DLD1 (cell line): ENCODE data around the gene ANXA7.
"Not testable (repeated sequence)": the region's sequence is repeated elsewhere in the genome, so short reads cannot be mapped to it uniquely, and the experiment has no call there.

Source experiments
- in situ Hi-C: cut with HindIII; loops from 2 replicates; pipeline ENCODE4 v1.10.0; 2017; ENCODE audit warnings: low sequenced_read_pairs

The ANXA7 gene

GRCh38 chr10:73408978-73409521 lies 4.8 kb downstream of the ANXA7 start:
- in situ Hi-C loops = no loop called here

GRCh38 chr10:73408061-73408460 lies 5.8 kb downstream of the ANXA7 start:
- in situ Hi-C loops = no loop called here

GRCh38 chr10:73407495-73407894 lies 6.4 kb downstream of the ANXA7 start:
- in situ Hi-C loops = no loop called here

GRCh38 chr10:73406846-73407245 lies 7.0 kb downstream of the ANXA7 start:
- in situ Hi-C loops = no loop called here

- in situ Hi-C loops = no loop called here
Observed at GRCh38 chr10:73405556-73405955, 8.3 kb downstream of the ANXA7 start.

- in situ Hi-C loops = no loop called here
Observed at GRCh38 chr10:73404690-73405089, 9.2 kb downstream of the ANXA7 start.

GRCh38 chr10:73401636-73402035 lies 12.2 kb downstream of the ANXA7 start:
- in situ Hi-C loops = no loop called here

- in situ Hi-C loops = no loop called here
Observed at GRCh38 chr10:73399063-73399462, 14.8 kb downstream of the ANXA7 start.

- in situ Hi-C loops = no loop called here
Observed at GRCh38 chr10:73398024-73398423, 15.8 kb downstream of the ANXA7 start.

- in situ Hi-C loops = not testable (repeated sequence)
Observed at GRCh38 chr10:73394325-73394724, 19.5 kb downstream of the ANXA7 start.

- in situ Hi-C loops = no loop called here
Observed at GRCh38 chr10:73388228-73388627, 25.6 kb downstream of the ANXA7 start.

- in situ Hi-C loops = no loop called here
Observed at GRCh38 chr10:73386583-73386982, 27.3 kb downstream of the ANXA7 start.

- in situ Hi-C loops = no loop called here
Observed at GRCh38 chr10:73379064-73379748, 34.7 kb downstream of the ANXA7 start.

GRCh38 chr10:73376679-73377078 lies 37.2 kb downstream of the ANXA7 start:
- in situ Hi-C loops = no loop called here

GRCh38 chr10:73368238-73368637 lies 45.6 kb downstream of the ANXA7 start:
- in situ Hi-C loops = no loop called here

GRCh38 chr10:73366381-73367298 lies 47.2 kb downstream of the ANXA7 start:
- in situ Hi-C loops = no loop called here

GRCh38 chr10:73364964-73365363 lies 48.9 kb downstream of the ANXA7 start:
- in situ Hi-C loops = no loop called here

GRCh38 chr10:73359492-73359891 lies 54.4 kb downstream of the ANXA7 start:
- in situ Hi-C loops = no loop called here

- in situ Hi-C loops = no loop called here
Observed at GRCh38 chr10:73358331-73359279, 55.3 kb downstream of the ANXA7 start, which contains the start of gene CFAP70. Gene CFAP70 (minus strand): TSS chr10:73358864. CDS start chr10:73354796, 4,068 bp downstream.

GRCh38 chr10:73357821-73358220 lies 56.0 kb downstream of the ANXA7 start:
- in situ Hi-C loops = no loop called here

- in situ Hi-C loops = no loop called here
Observed at GRCh38 chr10:73357166-73357565, 56.7 kb downstream of the ANXA7 start.
